ENCODE measurements around the gene MYH15. TPM values are rescaled to one million over a fixed set of nuclear protein-coding genes. Genes with fewer than 3 reads are reported as not detected.

The MYH15 gene
- total RNA-seq, 1 donor from 2014 or later: 0.75 TPM

- TF ChIP-seq, protein P1, sequence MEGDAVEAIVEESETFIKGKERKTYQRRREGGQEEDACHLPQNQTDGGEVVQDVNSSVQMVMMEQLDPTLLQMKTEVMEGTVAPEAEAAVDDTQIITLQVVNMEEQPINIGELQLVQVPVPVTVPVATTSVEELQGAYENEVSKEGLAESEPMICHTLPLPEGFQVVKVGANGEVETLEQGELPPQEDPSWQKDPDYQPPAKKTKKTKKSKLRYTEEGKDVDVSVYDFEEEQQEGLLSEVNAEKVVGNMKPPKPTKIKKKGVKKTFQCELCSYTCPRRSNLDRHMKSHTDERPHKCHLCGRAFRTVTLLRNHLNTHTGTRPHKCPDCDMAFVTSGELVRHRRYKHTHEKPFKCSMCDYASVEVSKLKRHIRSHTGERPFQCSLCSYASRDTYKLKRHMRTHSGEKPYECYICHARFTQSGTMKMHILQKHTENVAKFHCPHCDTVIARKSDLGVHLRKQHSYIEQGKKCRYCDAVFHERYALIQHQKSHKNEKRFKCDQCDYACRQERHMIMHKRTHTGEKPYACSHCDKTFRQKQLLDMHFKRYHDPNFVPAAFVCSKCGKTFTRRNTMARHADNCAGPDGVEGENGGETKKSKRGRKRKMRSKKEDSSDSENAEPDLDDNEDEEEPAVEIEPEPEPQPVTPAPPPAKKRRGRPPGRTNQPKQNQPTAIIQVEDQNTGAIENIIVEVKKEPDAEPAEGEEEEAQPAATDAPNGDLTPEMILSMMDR (conservative IDR thresholded peaks at IDR 0.05; ENCODE audit: low read depth, low read length): no peak
- no peak for DNase-seq (ENCODE audit: low read depth)
- H3K4me3 ChIP-seq (ENCODE audit: low read depth, low read length): no peak overlapping the region
These were observed 1.1 kb upstream of the MYH15 start for GRCh38 chr3:108511490-108511889.

- TF ChIP-seq, protein P1 (conservative IDR thresholded peaks at IDR 0.05; ENCODE audit: low read depth, low read length): no peak
- DNase-seq (ENCODE audit: low read depth): no peak
- no peak overlapping the region for H3K4me3 ChIP-seq (ENCODE audit: low read depth, low read length)
These were observed 659 bp upstream of the MYH15 start for GRCh38 chr3:108511055-108511454.

DNA sequence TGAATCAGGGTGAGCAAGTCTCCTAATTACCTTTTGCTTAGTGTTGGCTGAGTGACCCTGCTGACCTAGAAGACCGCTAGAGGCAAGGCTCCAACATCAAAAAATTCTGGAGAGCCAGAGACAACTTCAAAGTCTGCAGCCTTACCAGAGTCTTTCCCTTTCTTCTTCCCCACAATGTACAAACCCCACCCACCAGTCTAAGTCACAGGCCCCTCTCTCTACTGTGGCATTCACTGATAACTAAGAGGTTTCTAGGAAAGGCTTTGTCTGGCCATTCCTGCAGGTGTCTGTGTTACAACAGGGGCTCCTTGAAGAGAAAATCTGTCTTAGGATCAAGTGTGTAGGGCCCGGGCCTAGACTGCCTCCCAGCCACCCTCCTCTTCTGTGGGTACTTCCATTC, 525 bp downstream of the MYH15 start:
- TF ChIP-seq, protein P1 (conservative IDR thresholded peaks at IDR 0.05; ENCODE audit: low read depth, low read length): no peak

GRCh38 chr3:108509263-108509662, 1.1 kb downstream of the MYH15 start:
- no peak overlapping the region for H3K4me3 ChIP-seq (ENCODE audit: low read depth, low read length)
- TF ChIP-seq, protein P1 (conservative IDR thresholded peaks at IDR 0.05; ENCODE audit: low read depth, low read length): no peak
- DNase-seq (ENCODE audit: low read depth): no peak

More for the DNA sequence above, 525 bp downstream of the MYH15 start:
- no peak for DNase-seq (ENCODE audit: low read depth)
- H3K4me3 ChIP-seq (ENCODE audit: low read depth, low read length): no peak overlapping the region

DNA sequence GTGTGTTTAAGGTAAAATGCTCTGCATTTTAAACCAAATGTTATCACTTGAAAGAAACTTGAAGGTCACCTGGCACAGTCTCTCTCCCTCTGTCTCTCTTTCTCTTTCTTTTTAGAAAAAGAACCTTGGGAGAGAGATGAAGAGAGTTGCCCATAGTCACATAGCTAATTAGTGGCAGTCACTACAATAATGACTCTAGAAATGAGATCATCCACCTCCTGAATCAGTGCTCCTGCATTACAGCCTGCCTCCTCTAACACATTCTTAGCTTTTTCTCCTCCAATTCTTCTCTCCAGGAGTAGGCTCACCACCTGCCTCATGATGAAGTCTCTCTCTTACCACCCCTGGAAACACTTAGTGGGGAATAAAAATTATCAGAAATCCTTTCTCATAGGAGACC, 2.5 kb downstream of the MYH15 start:
- H3K4me3 ChIP-seq (ENCODE audit: low read depth, low read length): no peak overlapping the region
- no peak for DNase-seq (ENCODE audit: low read depth)
- TF ChIP-seq, protein P1 (conservative IDR thresholded peaks at IDR 0.05; ENCODE audit: low read depth, low read length): no peak

DNA sequence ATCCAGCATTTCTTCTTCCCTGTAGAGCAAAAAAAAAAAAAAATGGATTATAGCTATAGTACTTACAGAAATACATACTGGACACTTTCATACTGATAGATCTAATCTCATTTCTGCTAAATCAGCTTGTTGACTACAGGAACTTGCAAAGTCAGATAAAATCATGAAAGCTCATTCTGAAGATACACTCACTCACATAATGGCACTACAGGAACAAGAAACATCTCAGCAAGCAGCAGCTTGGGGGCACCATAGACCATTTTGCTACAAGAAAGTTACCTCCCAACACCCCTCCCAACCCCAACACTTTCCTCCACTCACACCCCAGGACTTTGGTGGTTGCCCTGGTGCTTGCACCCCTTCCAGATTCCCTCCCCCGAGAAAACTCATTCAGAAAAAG, 4.6 kb downstream of the MYH15 start:
- no peak for DNase-seq (ENCODE audit: low read depth)
- no peak overlapping the region for H3K4me3 ChIP-seq (ENCODE audit: low read depth, low read length)
- TF ChIP-seq, protein P1 (conservative IDR thresholded peaks at IDR 0.05; ENCODE audit: low read depth, low read length): peak; percentile 14

DNA sequence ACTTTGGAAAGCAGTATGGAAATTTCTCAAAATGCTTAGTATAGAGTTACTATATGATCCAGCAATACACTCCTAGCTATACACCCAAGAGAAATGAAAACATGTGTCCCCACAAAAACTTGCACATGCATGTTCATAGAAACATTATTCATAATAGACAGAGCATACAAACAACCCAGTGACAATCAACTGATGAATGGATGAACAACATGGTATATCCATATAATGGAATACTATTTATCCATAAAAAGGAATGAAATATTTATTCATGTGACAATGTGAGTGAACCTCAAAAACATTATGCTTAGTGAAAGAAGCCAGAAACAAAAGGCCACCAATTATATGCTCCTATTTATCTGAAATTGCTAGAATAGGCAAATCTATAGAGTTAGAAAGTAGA, 6.7 kb downstream of the MYH15 start:
- DNase-seq (ENCODE audit: low read depth): no peak
- TF ChIP-seq, protein P1 (conservative IDR thresholded peaks at IDR 0.05; ENCODE audit: low read depth, low read length): no peak
- no peak overlapping the region for H3K4me3 ChIP-seq (ENCODE audit: low read depth, low read length)
